WI38 (cell line): ENCODE results near the gene ZNF322.
"Not testable (repeated sequence)": the region's sequence is repeated elsewhere in the genome, so short reads cannot be mapped to it uniquely, and the experiment has no call there.

Experiments
- H3K4me3 ChIP-seq: 2 replicates; pipeline ENCODE4 v1.5.1; 2011; ENCODE audit warnings: low read depth, mild to moderate bottlenecking, control low read depth, low read length
- CTCF ChIP-seq: IDR thresholded peaks from 2 replicates; pipeline ENCODE4 v1.5.1; 2012; ENCODE audit warnings: low read depth, mild to moderate bottlenecking, control low read depth, low read length

Gene ZNF322

GRCh38 chr6:26659042-26659999 lies at the start of gene ZNF322:
ZNF322 (minus strand) TSS chr6:26659746; CDS start chr6:26638553, 21,193 bp downstream.
- no peak for TF ChIP-seq CTCF
- peak within 1 kb of the TSS; percentile 71 for H3K4me3 ChIP-seq

GRCh38 chr6:26705780-26706179 lies 46.2 kb upstream of the ZNF322 start:
- not testable (repeated sequence) for H3K4me3 ChIP-seq

- H3K4me3 ChIP-seq: not testable (repeated sequence)
Measured at GRCh38 chr6:26705352-26705751, 45.8 kb upstream of the ZNF322 start.

- H3K4me3 ChIP-seq: not testable (repeated sequence)
Measured at GRCh38 chr6:26701023-26701747, 41.6 kb upstream of the ZNF322 start.

GRCh38 chr6:26697496-26697895 lies 38.0 kb upstream of the ZNF322 start:
- not testable (repeated sequence) for H3K4me3 ChIP-seq

- not testable (repeated sequence) for H3K4me3 ChIP-seq
Measured at GRCh38 chr6:26689324-26689947, 29.9 kb upstream of the ZNF322 start.

GRCh38 chr6:26682435-26683042 lies 23.0 kb upstream of the ZNF322 start:
- not testable (repeated sequence) for H3K4me3 ChIP-seq

- H3K4me3 ChIP-seq: not testable (repeated sequence)
Measured at GRCh38 chr6:26673287-26673686, 13.7 kb upstream of the ZNF322 start.

- H3K4me3 ChIP-seq: not testable (repeated sequence)
Measured at GRCh38 chr6:26670558-26670957, 11.0 kb upstream of the ZNF322 start.

GRCh38 chr6:26670003-26670402 lies 10.5 kb upstream of the ZNF322 start:
- H3K4me3 ChIP-seq: not testable (repeated sequence)

- peak overlapping the region; percentile 71 for H3K4me3 ChIP-seq
- 0 out of 2 replicates have a peak, but pooled peaks have one; percentile 12 for TF ChIP-seq CTCF
Measured at GRCh38 chr6:26660000-26660361, 435 bp upstream of the ZNF322 start.

- no peak for TF ChIP-seq CTCF
- H3K4me3 ChIP-seq: no peak overlapping the region
Measured at GRCh38 chr6:26657256-26657655, 2.3 kb downstream of the ZNF322 start.
